NCI-H510A treated with DMSO at 0.1 percent for 48 hours (cell line): ENCODE measurements around the gene PRAC2.

ENCODE experiments used
- DNase-seq: peaks from one replicate; lab custom pipeline; 2025; lab: John Stamatoyannopoulos, UW

The PRAC2 gene

DNA sequence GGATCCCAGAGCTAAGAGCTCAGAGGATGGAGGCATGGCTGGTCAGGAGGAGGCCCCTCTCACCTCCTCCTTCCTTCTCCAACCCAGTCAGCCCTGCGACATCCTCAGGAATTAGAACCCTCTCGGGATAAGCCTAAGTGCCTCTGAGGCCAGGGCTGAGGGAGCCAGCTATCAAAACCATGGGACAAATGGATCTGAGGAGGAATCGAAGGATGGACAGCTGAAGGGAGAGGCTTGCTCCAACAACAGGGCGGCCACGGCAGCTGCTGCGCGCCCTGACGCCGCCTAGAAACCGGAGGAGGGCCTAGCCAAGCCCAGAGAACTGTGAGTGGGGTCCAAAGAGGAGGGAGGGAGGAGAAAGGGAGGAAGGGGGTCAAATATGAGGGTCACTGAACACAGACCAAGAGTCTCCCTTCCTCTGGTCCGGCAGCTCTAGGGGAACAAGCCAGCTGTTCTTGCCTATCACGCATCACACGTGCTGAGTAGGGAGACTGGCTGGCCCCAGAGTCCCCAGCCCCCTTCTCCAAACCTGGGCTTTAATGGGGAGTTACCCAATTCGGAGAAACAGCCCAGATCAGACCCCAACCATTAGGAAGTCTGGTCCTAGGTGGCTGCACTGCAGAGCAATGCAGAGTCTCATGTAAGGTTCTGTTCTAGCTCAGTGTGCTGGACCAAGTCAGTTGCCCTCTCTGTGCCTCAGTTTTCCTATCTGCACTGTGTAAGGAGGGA is 11.5 kb downstream of the PRAC2 start:
- DNase-seq, result no peak

DNA sequence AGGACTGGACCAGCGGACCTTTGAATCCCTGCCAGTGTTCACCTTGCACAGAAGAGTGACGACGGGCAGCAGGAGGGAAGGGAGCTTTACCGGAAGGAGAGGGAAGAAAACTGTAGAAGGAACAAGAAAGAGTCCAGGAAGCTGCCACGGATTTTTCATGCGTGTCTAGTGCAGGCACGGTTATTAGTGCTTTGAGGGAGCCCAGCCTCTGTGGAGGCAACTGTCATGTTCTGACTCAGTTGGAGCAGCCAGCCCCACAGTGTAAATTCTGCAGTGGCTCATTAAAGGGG is 12.0 kb downstream of the PRAC2 start:
- DNase-seq, result no peak

DNA sequence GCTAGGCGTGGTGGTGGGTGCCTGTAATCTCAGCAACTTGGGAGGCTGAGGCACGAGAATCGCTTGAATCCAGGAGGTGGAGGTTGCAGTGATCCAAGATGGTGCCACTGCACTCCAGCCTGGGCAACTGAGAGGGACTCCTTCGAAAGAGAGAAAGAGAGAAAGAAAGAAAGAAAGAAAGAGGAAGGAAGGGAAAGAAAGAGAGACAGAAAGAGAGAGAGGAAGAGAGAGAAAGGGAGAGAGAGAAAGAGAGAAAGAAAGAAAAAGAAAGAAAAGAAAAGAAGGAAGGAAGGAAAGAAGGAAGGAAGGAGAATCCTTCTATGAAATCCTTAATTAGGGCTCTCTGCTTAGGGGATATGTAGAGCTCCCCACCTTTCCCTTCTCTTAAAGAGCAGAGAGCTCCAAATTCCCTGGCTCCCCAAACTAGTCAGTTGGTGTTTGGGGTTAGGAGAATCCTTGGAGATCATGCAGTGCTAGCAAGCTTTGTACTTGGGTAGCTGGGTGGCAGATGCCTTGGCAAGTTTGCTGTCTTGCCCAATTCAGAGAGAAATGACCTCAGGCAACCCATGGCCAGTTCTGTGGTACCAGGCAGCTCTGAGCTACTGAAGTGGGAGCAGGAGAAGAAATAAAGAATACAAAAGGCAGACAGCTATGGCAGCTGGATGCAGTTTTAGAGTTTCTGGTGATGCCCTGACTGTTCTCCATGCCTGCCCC is 14.5 kb downstream of the PRAC2 start:
- no peak for DNase-seq

DNA sequence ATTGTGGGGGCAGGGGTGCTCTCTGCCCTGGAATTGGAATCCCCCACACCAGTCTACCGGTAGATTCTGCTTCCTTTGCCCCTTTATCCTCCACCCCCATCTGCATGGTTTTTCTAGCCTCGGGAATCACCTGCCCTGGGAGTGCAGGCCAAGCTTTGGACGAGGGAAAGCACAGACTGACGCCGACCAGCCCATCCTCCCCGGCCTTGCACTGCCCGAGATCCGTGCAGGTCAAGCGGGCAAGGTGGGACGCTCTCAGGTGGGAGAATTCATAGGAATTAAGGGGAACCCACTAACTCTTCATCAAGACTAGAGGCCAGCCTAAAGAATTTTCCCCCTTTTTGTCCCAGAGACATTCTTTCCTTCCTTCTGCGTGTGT is 15.4 kb downstream of the PRAC2 start:
- no peak for DNase-seq

- no peak for DNase-seq
These were observed 16.0 kb downstream of the PRAC2 start for GRCh38 chr17:48738803-48739526.

GRCh38 chr17:48740537-48740936 is 17.6 kb downstream of the PRAC2 start:
- no peak for DNase-seq

GRCh38 chr17:48745381-48746275 is 22.6 kb downstream of the PRAC2 start:
- DNase-seq, result no peak

- DNase-seq, result no peak
These were observed 24.0 kb downstream of the PRAC2 start for GRCh38 chr17:48746916-48747444.

DNA sequence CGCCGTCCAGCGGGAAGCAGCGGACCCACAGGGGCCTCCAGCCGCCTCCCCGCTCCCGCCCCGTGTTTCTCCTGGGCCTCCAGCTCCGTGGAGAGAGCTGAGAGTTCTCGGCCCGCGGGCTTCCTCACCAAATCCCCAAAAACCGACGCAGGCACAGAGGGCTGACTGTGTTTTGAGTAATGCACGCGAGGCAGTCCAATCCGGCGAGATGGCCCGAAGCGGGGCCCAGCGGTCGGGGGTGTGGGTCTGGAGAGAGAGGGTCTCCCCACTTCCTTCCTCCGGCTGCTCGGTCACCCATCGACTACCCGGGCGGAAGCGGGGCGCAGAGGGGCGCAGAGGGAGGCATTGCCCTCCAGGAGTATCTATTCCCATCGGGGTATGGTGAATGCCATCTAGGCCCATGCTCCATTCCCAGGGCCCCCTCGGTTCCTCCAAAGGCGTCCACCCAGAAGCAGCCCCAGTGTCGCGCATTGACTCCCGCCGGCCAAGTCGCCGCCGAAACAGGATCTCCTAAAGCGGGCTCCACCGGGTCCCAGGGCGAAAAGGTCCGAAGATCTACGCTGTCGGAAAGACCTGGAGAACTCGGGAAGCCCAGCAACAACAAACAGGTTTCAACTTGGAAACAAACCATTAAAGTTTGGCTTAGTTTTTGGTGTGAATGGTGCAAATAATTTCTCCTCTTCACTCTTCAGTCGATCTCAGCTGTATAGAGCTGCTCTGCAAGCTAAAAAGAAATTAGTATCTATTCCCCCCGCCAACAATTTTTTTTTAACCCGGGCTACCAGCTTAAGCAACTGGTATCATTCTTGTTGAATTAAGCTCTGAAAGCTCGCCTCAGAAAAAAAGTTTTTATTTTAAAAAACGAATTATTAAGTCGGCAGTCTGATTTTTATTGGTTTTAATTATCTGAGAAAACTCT is 24.7 kb downstream of the PRAC2 start:
- no peak for DNase-seq

GRCh38 chr17:48748718-48749566 is 26.0 kb downstream of the PRAC2 start:
- no peak for DNase-seq

DNA sequence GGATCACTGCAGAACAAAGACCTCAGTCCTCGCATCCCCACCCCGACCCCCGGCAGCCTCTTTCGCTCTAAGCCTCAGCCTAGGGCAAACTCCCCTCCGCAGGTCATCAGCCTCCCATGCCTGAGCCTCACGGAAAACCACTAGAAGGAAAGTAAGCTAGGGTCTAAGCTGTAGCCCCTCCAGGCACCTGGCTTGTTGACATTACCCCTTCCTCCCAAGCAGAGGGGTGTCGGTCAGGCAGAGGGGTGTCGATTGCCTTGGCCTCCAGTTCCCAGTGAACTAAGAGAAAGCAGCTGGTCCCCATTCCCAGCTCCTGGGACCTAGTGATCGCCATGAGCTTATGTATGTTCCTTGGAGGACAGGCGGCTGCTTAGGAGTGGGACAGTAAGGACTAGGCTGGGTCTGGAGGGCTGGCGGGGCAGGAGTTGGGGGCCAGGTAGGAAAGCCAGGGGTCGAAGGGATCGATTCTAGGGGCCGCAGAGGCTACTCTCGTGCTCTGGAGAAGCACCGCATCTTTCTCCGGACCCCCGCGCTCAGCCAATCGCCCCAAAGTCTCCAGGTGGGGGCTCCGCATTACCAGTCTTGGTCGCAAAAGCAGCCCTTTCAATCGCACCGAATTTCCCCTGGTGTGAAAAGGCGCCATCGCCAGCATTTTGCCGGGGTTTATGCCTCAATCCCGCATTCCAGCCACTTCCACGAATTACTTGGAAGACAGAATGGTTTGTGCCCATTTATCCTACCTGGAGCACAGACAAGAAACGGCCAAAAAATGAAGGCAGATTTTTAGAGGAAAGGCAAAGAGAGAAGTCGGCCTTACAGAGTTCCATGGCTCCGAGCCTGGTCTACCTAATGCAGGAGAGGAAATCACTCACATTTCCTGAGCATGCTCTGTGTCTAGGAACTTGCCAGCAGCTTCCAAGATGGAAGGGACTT is 26.9 kb downstream of the PRAC2 start:
- DNase-seq, result no peak

DNA sequence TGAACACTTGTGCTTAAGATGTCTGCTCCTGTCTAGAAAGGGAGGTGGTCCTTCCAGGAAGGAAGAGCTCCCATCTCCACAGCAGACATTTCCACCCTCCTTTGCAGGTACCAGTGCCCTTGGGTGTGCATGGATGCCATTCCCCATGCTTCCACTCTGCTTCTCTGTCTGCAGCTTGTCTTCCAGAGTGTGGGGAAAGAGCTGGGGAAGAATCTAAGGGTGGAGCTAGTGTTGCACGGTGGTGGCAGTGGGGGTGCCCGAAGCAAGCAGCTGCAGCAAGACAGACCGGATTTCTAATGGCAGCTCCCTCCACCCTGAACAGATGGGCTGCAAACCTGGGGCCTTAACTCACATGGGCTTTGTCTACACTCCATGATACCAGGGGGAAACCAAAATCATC is 28.2 kb downstream of the PRAC2 start:
- peak; percentile 23 for DNase-seq

DNA sequence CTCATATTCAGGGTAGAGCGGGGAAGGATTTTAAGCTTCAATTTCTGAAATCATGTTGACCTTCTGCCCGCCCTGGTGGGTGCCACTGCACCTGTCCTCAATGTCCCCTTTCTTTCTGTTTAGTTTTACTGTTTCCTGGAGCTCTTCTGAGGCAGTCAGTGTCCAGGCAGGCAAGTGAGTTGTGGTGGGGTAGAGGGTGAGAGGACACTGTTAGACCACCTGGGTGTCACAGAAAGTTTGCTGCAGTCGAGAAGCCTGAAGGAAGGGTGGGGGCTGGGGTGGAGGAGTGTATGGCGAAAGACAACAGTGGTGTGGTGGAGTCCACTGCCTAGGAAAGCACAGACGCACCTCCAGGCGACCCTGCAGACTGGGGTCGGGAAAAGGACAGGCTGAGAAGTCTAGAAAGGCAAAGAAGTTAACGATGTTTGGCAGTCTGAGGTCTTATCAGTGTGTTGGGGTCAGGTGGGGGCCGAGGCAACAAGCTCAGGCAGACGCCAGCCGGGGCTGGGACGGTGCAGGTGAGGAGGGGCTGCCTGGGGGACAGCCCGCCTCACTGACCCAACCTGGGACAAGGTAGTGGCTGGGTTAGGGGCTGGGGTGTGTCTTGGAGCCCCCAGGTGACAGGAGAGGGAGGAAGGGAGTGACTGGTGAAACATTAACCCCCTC is 28.9 kb downstream of the PRAC2 start:
- DNase-seq, result no peak

- no peak for DNase-seq
These were observed 29.7 kb downstream of the PRAC2 start for GRCh38 chr17:48752399-48753288.

DNA sequence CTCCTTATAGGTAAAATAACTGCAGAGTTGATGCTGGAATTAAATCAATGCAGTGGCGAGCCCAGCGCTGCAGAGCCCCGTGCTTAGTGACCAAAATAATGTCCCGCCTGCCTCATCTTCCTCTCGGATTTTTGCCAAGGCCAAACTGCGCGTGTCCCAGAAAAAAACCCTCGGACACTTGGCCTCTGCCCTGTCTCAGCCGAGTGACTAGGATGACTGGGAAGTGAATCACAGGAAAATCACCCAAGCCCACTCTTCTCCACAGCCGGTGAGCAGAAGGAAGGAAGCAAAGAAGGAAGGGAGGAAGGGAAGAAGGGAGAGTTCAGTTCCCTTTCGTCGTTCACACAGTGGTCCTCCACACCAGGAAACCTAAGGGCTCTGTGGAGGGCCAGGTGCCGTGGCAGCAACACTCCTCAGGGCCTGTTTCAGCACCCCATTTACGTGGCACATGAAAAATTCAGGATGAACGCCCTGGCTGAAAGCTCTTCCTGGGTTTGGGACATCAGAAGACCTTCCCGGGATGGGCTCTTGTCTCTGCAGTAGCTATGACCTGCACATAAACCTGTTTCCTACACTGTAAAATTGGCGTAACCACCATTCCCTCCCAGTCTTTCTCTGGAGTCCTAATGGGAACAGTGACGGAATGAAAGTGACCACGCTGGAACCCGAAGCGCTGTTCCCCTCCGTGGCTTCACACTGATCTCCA is 31.0 kb downstream of the PRAC2 start:
- DNase-seq, result no peak

DNA sequence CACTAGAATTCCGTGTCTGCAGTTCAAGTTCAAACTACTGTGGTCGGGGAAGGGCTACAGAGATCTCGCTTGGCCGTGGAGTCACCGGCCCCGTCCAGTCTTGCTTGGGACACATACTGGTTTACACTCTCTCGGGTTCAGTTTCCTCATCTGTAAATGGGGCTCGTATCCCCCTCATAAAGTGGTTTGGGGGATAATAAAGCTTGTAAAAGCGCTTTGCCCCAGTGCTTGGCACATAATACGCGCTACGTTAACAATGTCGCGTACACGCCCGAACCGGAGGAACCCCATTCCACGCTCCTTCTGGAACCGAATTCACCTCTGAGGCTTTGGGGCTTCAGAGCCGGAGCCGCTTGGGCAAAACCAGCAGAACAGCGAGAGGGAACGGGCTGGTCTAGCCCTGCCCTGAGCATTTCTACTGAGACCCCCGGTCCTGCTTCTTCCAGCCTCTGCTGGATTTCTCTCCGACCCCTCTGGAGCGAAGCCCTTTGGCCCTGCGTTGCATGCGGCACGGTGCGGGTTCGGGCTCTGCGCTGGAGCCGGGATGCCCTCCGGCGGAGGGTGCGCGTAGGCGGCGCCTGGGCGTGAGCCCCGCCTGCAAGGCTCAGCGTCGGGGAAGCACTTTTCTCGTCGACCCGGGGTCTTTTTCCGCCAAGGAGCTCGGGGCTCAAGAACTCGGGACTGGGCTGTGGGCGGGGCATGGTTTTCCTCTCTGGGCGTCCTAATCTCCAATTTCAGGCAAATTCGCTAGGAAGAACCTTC is 31.7 kb downstream of the PRAC2 start:
- DNase-seq, result no peak
